Erythroblast (primary cell): ENCODE measurements around the gene CSPG5.

Source experiments
- GATA1 ChIP-seq: IDR thresholded peaks from 2 replicates; pipeline ENCODE4 v1.6.1; 2011; ENCODE audit warnings: low read depth, mild to moderate bottlenecking, control low read depth, low read length, moderate library complexity
- POLR2A ChIP-seq: IDR thresholded peaks from 2 replicates; pipeline ENCODE4 v1.6.1; 2011; ENCODE audit warnings: mild to moderate bottlenecking, low read length

- TF ChIP-seq POLR2A (no peak), GATA1 (no peak)
These were observed 27.5 kb upstream of the CSPG5 start for GRCh38 chr3:47606165-47606564.
